HCT116 (cell line): Measurements from ENCODE around the gene ERP29.

Source experiments
- CTCF ChIP-seq, 3 experiments: fragments of 200-600 bp in 1 of 3; sonication (generic) in 1 of 3; IDR thresholded peaks in 2 of 3; conservative IDR thresholded peaks in 1 of 3; 2 replicates each; pipeline ENCODE4 v1.5.1; 2012 to 2017; ENCODE audit warnings: low read depth in 2 of 3, low read length in 2 of 3, antibody characterized with exemption in 1 of 3, borderline replicate concordance in 1 of 3, control low read depth in 1 of 3, mild to moderate bottlenecking in 1 of 3, mixed read lengths in 1 of 3, mixed run types in 1 of 3, moderate library complexity in 1 of 3; ENCODE audit not compliant: insufficient read depth in 1 of 3
- ELF1 ChIP-seq: IDR thresholded peaks from 2 replicates; pipeline ENCODE4 v1.6.1; 2012; ENCODE audit warnings: low read depth, borderline replicate concordance
- EZH2 ChIP-seq: fragments of 200-600 bp; sonication (generic); IDR thresholded peaks from 2 replicates; pipeline ENCODE4 v1.6.1; 2017; ENCODE audit warnings: antibody characterized with exemption, mixed run types
- JUND ChIP-seq: IDR thresholded peaks from 2 replicates; pipeline ENCODE4 v1.6.1; 2012
- SP1 ChIP-seq: IDR thresholded peaks from 2 replicates; pipeline ENCODE4 v1.6.1; 2012; ENCODE audit warnings: low read depth
- TCF7L2 ChIP-seq: IDR thresholded peaks from 2 replicates; pipeline ENCODE4 v1.7.0; 2011; ENCODE audit warnings: borderline replicate concordance, inconsistent platforms; ENCODE audit not compliant: insufficient read depth, insufficient read length; ENCODE audit errors: extremely low read depth
- YY1 ChIP-seq: IDR thresholded peaks from 2 replicates; pipeline ENCODE4 v1.6.1; 2011; ENCODE audit warnings: low read length, low read depth, moderate library complexity, mild to moderate bottlenecking; ENCODE audit not compliant: insufficient replicate concordance; ENCODE audit errors: extremely low read depth
- ZFX ChIP-seq: fragments of 450-650 bp; IDR thresholded peaks from 2 replicates; pipeline ENCODE4 v1.6.1; 2017
- ZNF274 ChIP-seq: fragments of 200-500 bp; sonication (Bioruptor generic); IDR thresholded peaks from 2 replicates; pipeline ENCODE4 v1.6.1; 2014; ENCODE audit warnings: mild to moderate bottlenecking, low read depth, low read length, inconsistent platforms

GRCh38 chr12:112022241-112023016 is 9.2 kb downstream of the ERP29 start:
- TF ChIP-seq CTCF (IDR thresholded peaks at IDR 0.05 in 2 of 3, conservative IDR thresholded peaks at IDR 0.05 in 1 of 3; ENCODE audit: borderline replicate concordance in 1 of 3, insufficient read depth in 1 of 3, low read depth in 2 of 3, low read length in 2 of 3) (no peak), ZNF274 (no peak), SP1 (no peak), TCF7L2 (no peak), EZH2 (no peak), YY1 (no peak), JUND (no peak), ZFX (no peak), ELF1 (no peak)
